Stomach smooth muscle (tissue), 2 donors: ENCODE measurements around the gene ZCCHC14.

ENCODE experiments used
- H3K27ac ChIP-seq: one replicate; pipeline ENCODE4 v1.7.0; 2013; ENCODE audit warnings: mild to moderate bottlenecking, low read length, inconsistent platforms
- H3K27me3 ChIP-seq, 2 donors: one replicate each; pipeline ENCODE4 v1.7.0; 2013; ENCODE audit warnings: low read length in 2 of 2; ENCODE audit not compliant: insufficient read depth in 2 of 2, control insufficient read depth in 1 of 2
- H3K36me3 ChIP-seq, 2 donors: one replicate each; pipeline ENCODE4 v1.7.0; 2013; ENCODE audit warnings: low read length in 2 of 2; ENCODE audit not compliant: control insufficient read depth in 2 of 2, insufficient read depth in 2 of 2
- H3K4me1 ChIP-seq: one replicate; pipeline ENCODE4 v1.7.0; 2013; ENCODE audit warnings: low read length; ENCODE audit not compliant: control insufficient read depth, insufficient read depth
- H3K4me3 ChIP-seq, 2 donors: one replicate each; pipeline ENCODE4 v1.7.0; 2013; ENCODE audit warnings: low read length in 2 of 2
- H3K9ac ChIP-seq, 2 donors: one replicate each; pipeline ENCODE4 v1.7.0; 2013; ENCODE audit warnings: low read length in 2 of 2, mild to moderate bottlenecking in 1 of 2
- H3K9me3 ChIP-seq, 2 donors: one replicate each; pipeline ENCODE4 v1.7.0; 2013; ENCODE audit warnings: low read length in 2 of 2; ENCODE audit not compliant: control insufficient read depth in 2 of 2
- donor health status: healthy.
- donor health status: Pancreatic carcinoma.

Gene ZCCHC14

DNA sequence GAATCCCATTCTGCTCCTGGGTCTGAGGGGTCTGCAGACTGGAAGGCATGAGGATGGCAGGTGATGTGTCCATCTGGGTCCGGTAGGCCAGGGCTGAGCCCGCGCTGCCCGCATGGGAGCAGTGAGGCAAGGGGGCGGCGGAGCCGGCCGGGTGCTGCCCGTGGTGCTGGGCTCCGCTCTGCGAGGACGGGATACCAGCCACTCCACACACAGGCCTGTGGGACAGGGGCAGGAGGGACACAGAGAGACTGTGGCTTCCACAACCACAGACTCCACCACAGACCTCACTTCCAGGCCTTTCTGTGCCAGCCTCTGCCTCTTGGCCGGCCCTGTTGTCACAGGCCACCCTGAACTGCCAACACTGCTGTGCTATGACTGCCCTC lies 75.3 kb downstream of the ZCCHC14 start:
- H3K4me3 ChIP-seq, result no peak overlapping the region

GRCh38 chr16:87416826-87417527 lies 75.8 kb downstream of the ZCCHC14 start:
- H3K27ac ChIP-seq, result no peak overlapping the region
- peaks cover 34 to 42% of the 10 kb centered on the region in 2 donors for H3K36me3 ChIP-seq
- H3K4me3 ChIP-seq, result no peak overlapping the region

More for the DNA sequence above, 75.3 kb downstream of the ZCCHC14 start:
- Histone ChIP-seq H3K4me1 (no peaks in the 10 kb centered on the region), H3K9me3 (no peaks in the 10 kb centered on the region), H3K9ac (no peak overlapping the region), H3K36me3 (peaks cover 31 to 36% of the 10 kb centered on the region in 2 donors), H3K27ac (no peak overlapping the region), H3K27me3 (no peaks in the 10 kb centered on the region)

GRCh38 chr16:87415441-87415840 lies 77.4 kb downstream of the ZCCHC14 start:
- Histone ChIP-seq H3K4me1 (no peaks in the 10 kb centered on the region), H3K4me3 (no peak overlapping the region), H3K27me3 (no peaks in the 10 kb centered on the region), H3K9ac (no peak overlapping the region), H3K9me3 (no peaks in the 10 kb centered on the region), H3K36me3 (peaks cover 43 to 51% of the 10 kb centered on the region in 2 donors), H3K27ac (no peak overlapping the region)

More at GRCh38 chr16:87416826-87417527, 75.8 kb downstream of the ZCCHC14 start:
- H3K9me3 ChIP-seq, result no peaks in the 10 kb centered on the region
- H3K4me1 ChIP-seq, result no peaks in the 10 kb centered on the region
- no peak overlapping the region for H3K9ac ChIP-seq
- H3K27me3 ChIP-seq, result no peaks in the 10 kb centered on the region

DNA sequence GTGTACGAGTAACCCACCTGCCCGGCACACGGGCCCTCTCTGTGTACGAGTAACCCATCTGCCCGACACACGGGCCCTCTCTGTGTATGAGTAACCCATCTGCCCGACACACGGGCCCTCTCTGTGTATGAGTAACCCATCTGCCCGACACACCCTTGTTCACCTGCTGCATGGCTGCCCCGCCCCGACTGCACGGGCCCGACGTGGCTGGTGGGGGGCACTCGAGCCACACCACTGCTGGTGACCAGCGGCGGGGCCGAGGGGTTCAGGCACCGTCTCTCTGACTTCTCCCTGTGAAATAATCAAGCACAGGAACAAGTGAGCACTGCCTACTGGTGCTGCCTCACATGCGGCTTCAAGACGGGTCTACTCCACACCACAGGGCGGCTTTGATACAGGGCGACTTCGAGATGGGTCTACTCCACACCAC lies 78.6 kb downstream of the ZCCHC14 start:
- Histone ChIP-seq H3K9ac (no peak overlapping the region), H3K4me3 (no peak overlapping the region), H3K9me3 (no peaks in the 10 kb centered on the region), H3K27me3 (no peaks in the 10 kb centered on the region), H3K36me3 (peaks cover 43 to 57% of the 10 kb centered on the region in 2 donors), H3K27ac (no peak overlapping the region), H3K4me1 (no peaks in the 10 kb centered on the region)

- no peaks in the 10 kb centered on the region for H3K4me1 ChIP-seq
- H3K9ac ChIP-seq, result no peak overlapping the region
- no peaks in the 10 kb centered on the region for H3K27me3 ChIP-seq
- H3K27ac ChIP-seq, result no peak overlapping the region
- H3K9me3 ChIP-seq, result no peaks in the 10 kb centered on the region
- peaks cover 43 to 58% of the 10 kb centered on the region in 2 donors for H3K36me3 ChIP-seq
- no peak overlapping the region for H3K4me3 ChIP-seq
These were observed 79.8 kb downstream of the ZCCHC14 start for GRCh38 chr16:87412996-87413421.

DNA sequence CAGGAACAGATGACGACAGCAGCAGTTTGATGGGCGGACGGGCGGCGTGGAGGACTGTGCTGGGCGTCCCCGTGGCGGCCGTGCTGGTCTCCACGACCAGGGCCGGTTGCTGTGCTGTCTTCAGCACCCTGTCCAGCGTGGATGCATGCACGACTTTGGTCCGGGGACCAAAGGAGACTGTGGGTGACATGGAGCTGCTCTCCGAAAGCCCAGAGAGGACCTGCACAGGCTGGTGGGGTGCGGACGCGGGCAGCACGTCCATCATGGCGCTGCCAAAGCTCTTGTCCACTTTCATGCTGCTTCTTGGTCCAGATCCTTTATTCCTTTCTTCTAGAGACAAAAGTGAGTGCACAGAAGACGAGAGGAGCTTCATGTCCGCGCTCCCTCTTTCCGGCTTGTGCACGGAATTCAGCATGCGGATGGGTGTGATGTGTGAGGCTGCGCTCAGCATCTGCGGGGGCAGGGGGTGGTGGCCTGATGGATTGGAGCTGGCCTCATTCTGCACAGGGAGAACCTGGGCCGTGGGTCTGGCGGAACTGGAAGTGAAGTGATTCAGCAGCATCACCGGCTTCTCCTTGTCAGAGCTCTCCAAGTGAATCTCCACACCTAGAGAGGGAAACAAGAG lies 80.3 kb downstream of the ZCCHC14 start:
- H3K9ac ChIP-seq, result no peak overlapping the region
- no peaks in the 10 kb centered on the region for H3K27me3 ChIP-seq
- no peaks in the 10 kb centered on the region for H3K9me3 ChIP-seq
- H3K27ac ChIP-seq, result no peak overlapping the region
- H3K36me3 ChIP-seq, result peaks cover 47 to 60% of the 10 kb centered on the region in 2 donors
- no peak overlapping the region for H3K4me3 ChIP-seq
- no peaks in the 10 kb centered on the region for H3K4me1 ChIP-seq

DNA sequence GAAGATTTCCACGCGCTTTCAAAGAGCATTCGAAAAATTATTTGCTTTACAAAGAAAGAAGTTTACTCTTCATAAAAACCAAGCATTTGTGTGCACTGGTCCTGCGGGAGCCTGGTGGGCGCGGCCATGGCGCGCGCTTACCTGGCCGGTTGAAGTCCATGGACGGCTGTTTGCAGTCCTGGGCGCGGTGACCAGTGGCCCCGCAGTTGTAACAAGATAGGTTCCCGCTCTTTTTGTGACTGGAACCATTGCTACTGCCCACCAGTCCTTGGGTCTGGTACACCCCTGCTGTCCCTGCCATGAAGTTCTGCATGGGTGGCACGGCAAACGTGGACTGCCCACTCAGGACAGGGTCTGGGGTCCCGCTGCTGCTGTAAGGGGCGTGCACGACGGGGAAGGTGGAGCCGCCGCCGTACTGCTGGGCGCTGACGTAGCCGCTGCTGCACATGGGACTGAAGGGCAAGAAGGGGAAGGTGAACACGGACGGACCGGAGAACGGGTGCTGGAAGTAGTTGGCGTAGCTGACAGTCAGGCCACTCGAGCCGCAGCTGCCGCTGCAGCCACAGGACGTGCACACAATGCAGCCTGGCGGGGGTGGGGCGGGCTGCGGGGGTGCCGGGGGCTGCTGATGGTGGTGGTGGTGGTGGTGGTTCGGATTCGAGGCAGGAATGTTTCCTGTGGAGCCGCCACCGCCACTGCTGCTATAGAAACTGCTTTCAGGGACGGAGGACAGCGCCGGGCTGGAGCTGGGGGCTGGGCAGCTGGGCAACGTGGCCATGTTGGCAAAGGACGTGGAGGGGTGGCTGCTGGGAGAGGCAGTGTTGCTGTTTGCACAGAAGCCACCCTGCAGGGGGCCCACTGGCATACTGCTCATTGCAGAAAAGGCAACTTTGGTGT lies 81.2 kb downstream of the ZCCHC14 start:
- Histone ChIP-seq H3K4me1 (no peaks in the 10 kb centered on the region), H3K27me3 (no peaks in the 10 kb centered on the region), H3K9me3 (no peaks in the 10 kb centered on the region), H3K4me3 (no peak overlapping the region), H3K27ac (no peak overlapping the region), H3K36me3 (peaks cover 48 to 58% of the 10 kb centered on the region in 2 donors), H3K9ac (no peak overlapping the region)

- Histone ChIP-seq H3K9me3 (no peaks in the 10 kb centered on the region), H3K4me1 (no peaks in the 10 kb centered on the region), H3K27ac (no peak overlapping the region), H3K36me3 (peaks cover 47 to 59% of the 10 kb centered on the region in 2 donors), H3K27me3 (no peaks in the 10 kb centered on the region), H3K4me3 (no peak overlapping the region), H3K9ac (no peak overlapping the region)
These were observed 81.9 kb downstream of the ZCCHC14 start for GRCh38 chr16:87410968-87411367.

DNA sequence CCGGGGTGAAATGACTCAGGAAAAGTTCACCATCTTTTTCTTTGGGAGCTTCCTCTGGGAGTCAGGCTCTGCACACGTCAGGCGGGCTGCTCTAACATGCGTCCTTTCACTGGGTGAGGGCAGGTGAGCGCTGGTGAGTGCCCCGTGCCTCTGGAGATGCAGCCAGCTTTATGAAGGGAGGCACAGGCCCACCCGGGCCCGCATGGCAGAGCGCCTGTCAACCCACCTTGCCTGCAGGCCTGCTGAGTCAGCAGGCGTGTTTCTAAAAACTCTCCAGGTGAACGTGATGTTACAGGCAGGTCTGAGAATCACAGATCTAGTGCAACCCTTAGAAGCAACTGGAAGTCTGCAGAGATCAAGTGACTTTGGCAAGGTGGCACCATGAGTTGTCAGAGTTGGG lies 82.3 kb downstream of the ZCCHC14 start:
- Histone ChIP-seq H3K4me1 (no peaks in the 10 kb centered on the region), H3K9me3 (no peaks in the 10 kb centered on the region), H3K27me3 (no peaks in the 10 kb centered on the region), H3K36me3 (peaks cover 46 to 58% of the 10 kb centered on the region in 2 donors), H3K27ac (no peak overlapping the region), H3K9ac (no peak overlapping the region), H3K4me3 (no peak overlapping the region)

- no peak overlapping the region for H3K4me3 ChIP-seq
- H3K27ac ChIP-seq, result no peak overlapping the region
- no peaks in the 10 kb centered on the region for H3K27me3 ChIP-seq
- no peaks in the 10 kb centered on the region for H3K4me1 ChIP-seq
- H3K9me3 ChIP-seq, result no peaks in the 10 kb centered on the region
- no peak overlapping the region for H3K9ac ChIP-seq
- peaks cover 52 to 61% of the 10 kb centered on the region in 2 donors for H3K36me3 ChIP-seq
These were observed 83.0 kb downstream of the ZCCHC14 start for GRCh38 chr16:87409781-87410180.
